ENCODE measurements around the gene THSD7B.

The THSD7B gene

DNA sequence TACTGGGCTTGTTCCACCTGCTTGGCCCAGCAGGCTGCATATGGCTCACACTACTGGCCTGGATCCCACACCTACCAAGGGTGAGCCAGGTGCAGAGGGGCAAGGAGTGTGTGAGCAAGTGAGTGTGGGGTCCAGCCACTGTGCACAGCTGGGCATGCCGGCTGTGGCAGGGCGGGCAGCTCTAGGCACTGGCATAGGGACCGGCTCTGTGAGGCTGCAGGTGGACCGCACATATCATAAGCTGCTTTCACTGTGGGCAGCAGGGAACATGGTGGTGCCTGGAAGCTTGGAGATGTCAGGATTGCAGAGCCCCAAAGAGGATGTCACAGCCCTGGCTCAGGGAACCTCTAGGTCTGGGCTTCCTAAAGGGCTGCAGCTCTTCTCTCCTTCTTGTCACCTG is 154.3 kb downstream of the THSD7B start:
- DNase-seq (ENCODE audit: low read depth): no peak
- no peak for TF ChIP-seq CTCF (IDR thresholded peaks at IDR 0.05; ENCODE audit: control insufficient read depth, insufficient read depth, low read depth, low read length, missing control alignments)
- no peak overlapping the region for H3K4me3 ChIP-seq (ENCODE audit: control insufficient read depth, low read depth, low read length)

GRCh38 chr2:136920652-136921333 is 155.4 kb downstream of the THSD7B start:
- DNase-seq (ENCODE audit: low read depth): no peak
- TF ChIP-seq CTCF (IDR thresholded peaks at IDR 0.05; ENCODE audit: control insufficient read depth, insufficient read depth, low read depth, low read length, missing control alignments): no peak
- no peak overlapping the region for H3K4me3 ChIP-seq (ENCODE audit: control insufficient read depth, low read depth, low read length)

DNA sequence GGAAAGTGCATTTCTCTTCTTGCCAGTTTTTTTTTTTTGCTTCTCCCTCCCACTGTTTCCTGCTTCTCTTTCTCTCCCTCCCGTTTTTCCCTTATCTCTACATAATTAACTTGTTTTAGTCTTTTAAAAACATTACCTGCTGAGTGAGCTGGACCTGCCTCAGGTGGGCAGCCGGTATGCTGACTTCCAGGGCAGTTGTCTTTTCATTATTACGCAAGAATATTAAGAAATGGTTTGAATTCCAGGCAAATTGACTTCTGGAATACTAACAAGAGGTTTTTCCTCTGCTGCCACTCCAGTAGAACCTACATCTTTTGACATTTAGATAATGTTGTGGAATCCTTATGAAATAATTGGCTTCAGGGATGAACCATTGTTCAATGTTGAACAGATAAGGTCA is 161.8 kb downstream of the THSD7B start:
- no peak overlapping the region for H3K4me3 ChIP-seq (ENCODE audit: control insufficient read depth, low read depth, low read length)
- DNase-seq (ENCODE audit: low read depth): no peak

DNA sequence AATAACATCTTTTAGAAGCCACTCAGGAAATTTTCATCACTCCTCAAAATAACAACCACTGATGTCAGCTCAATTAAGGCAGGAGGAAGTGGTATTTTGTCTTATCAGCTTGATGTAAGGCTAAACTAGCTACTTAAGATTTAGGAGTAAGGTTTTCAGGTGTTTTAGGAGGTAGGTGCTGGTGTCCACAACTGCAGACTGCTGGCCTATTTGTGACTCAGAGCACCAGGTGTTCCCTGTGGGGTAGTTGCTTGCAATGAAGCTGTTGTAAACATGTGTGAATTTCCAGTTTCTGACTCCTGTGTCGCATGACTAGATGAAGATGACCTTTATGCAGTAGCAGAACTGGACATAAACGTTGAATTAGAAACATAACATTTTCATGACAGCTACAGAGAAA is 164.2 kb downstream of the THSD7B start:
- DNase-seq (ENCODE audit: low read depth): no peak
- H3K4me3 ChIP-seq (ENCODE audit: control insufficient read depth, low read depth, low read length): no peak overlapping the region
- no peak for TF ChIP-seq CTCF (IDR thresholded peaks at IDR 0.05; ENCODE audit: control insufficient read depth, insufficient read depth, low read depth, low read length, missing control alignments)

More for the DNA sequence above, 161.8 kb downstream of the THSD7B start:
- no peak for TF ChIP-seq CTCF (IDR thresholded peaks at IDR 0.05; ENCODE audit: control insufficient read depth, insufficient read depth, low read depth, low read length, missing control alignments)

- peak; percentile 38 for TF ChIP-seq CTCF (IDR thresholded peaks at IDR 0.05; ENCODE audit: control insufficient read depth, insufficient read depth, low read depth, low read length, missing control alignments)
- no peak overlapping the region for H3K4me3 ChIP-seq (ENCODE audit: control insufficient read depth, low read depth, low read length)
- no peak for DNase-seq (ENCODE audit: low read depth)
Observed at GRCh38 chr2:136932700-136933099, 167.4 kb downstream of the THSD7B start.

DNA sequence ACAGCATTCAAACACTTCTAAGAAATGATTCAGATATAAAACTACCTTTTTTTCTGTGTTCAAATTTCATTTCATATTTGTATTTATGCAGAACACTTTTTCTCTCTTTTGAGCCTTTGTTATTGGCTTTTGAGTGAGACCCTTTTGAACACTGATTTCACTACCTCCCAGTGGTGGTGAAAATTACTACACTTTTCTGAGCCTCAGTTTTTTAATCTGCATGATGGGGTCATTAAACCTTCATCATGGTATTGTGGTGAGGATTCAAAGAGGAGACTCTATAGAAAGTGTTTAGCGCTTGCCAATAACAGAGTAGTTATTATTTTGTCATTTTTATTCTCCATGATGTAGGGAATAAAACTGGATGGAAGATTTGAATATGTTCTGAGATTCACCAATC is 169.8 kb downstream of the THSD7B start:
- H3K4me3 ChIP-seq (ENCODE audit: control insufficient read depth, low read depth, low read length): no peak overlapping the region
- no peak for DNase-seq (ENCODE audit: low read depth)
- no peak for TF ChIP-seq CTCF (IDR thresholded peaks at IDR 0.05; ENCODE audit: control insufficient read depth, insufficient read depth, low read depth, low read length, missing control alignments)

Measured in AG09309 (cell line).